Right lobe of liver (tissue), 4 donors: ENCODE results near the gene ZNF630.

Experiments
- POLR2A ChIP-seq: fragments of 450-650 bp; IDR thresholded peaks from one replicate; pipeline ENCODE4 v1.6.1; 2017; ENCODE audit warnings: antibody characterized with exemption, mild to moderate bottlenecking
- TF ChIP-seq, protein P1 (sequence below), 4 donors: fragments of 200-600 bp in 3 of 4; fragments of 450-650 bp in 1 of 4; IDR thresholded peaks; one replicate each; pipeline versions ENCODE4 v1.5.1 to v1.8.0; 2016 to 2022; ENCODE audit warnings: antibody characterized with exemption in 4 of 4, mild to moderate bottlenecking in 2 of 4
- donor health status: DM: no; HTN: no; CAD: no.
- donor health status: DM: no; HTN: no; CAD: no.
- donor health status: DM: no; HTN: yes; CAD: no.

DNA sequence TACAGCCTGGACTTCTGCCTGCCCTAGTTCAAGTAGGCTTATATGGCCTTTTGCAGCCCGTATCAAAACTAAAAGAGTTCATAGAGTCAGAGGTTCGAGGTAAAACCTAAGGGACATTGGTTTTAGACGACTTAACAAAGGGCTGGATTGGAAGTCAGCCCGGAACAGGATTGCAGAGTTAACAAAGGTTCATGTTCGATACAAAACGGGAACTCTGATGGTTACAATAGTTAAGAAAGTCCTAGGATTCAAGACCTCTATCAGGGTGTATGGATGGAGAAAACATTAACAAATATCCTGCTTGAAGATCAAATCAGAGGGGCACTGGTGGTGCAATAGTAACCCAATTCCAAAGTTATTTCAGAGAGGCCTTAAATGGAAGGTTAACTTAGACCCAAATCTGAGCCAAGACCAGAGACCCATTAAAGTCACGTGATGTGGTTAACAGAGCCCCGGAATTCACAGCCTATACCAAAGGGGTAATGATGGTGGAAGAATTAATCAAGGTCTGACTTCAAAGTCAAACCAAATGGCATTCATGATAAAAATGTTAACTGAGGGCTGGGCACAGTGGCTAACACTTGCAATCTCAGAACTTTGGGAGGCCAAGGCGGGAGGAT lies 656 bp upstream of the ZNF630 start:
- TF ChIP-seq POLR2A, result no peak
- TF ChIP-seq, protein P1, sequence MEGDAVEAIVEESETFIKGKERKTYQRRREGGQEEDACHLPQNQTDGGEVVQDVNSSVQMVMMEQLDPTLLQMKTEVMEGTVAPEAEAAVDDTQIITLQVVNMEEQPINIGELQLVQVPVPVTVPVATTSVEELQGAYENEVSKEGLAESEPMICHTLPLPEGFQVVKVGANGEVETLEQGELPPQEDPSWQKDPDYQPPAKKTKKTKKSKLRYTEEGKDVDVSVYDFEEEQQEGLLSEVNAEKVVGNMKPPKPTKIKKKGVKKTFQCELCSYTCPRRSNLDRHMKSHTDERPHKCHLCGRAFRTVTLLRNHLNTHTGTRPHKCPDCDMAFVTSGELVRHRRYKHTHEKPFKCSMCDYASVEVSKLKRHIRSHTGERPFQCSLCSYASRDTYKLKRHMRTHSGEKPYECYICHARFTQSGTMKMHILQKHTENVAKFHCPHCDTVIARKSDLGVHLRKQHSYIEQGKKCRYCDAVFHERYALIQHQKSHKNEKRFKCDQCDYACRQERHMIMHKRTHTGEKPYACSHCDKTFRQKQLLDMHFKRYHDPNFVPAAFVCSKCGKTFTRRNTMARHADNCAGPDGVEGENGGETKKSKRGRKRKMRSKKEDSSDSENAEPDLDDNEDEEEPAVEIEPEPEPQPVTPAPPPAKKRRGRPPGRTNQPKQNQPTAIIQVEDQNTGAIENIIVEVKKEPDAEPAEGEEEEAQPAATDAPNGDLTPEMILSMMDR (IDR thresholded peaks at IDR 0.05), result no peak
